Measurements from ENCODE around the gene ACKR4. TPM values are rescaled to one million over a fixed set of nuclear protein-coding genes. Genes with fewer than 3 reads are reported as not detected.

ACKR4 gene
- total RNA-seq, 1 experiment from 2014 or later: not detected

GRCh38 chr3:132615881-132616280, 18.8 kb downstream of the ACKR4 start:
- ChIA-PET CTCF (no interaction called here), POLR2A (no interaction called here)
- Histone ChIP-seq H3K4me1 (no peaks in the 10 kb centered on the region), H3K27me3 (replicated peaks; ENCODE audit: control insufficient read depth, insufficient read depth, low read length) (no peaks in the 10 kb centered on the region), H3K36me3 (ENCODE audit: control insufficient read depth, insufficient read depth, low read length) (0 out of 2 replicates have a peak, but pooled peaks cover 2% of the 10 kb centered on the region), H3K4me3 (ENCODE audit: low read depth, low read length) (no peak overlapping the region), H3K9me3 (no peaks in the 10 kb centered on the region)
- Mint-ChIP-seq H3K27me3 (ENCODE audit: insufficient read depth, unreplicated experiment) (no peaks in the 10 kb centered on the region), H3K4me1 (ENCODE audit: low read depth, unreplicated experiment) (no peaks in the 10 kb centered on the region), H3K4me3 (ENCODE audit: unreplicated experiment) (no peak overlapping the region), H3K27ac (ENCODE audit: unreplicated experiment) (no peak overlapping the region), H3K9me3 (ENCODE audit: unreplicated experiment) (peaks cover 10% of the 10 kb centered on the region), H3K36me3 (ENCODE audit: insufficient read depth, unreplicated experiment) (peaks cover 9% of the 10 kb centered on the region)
- TF ChIP-seq, protein P1, sequence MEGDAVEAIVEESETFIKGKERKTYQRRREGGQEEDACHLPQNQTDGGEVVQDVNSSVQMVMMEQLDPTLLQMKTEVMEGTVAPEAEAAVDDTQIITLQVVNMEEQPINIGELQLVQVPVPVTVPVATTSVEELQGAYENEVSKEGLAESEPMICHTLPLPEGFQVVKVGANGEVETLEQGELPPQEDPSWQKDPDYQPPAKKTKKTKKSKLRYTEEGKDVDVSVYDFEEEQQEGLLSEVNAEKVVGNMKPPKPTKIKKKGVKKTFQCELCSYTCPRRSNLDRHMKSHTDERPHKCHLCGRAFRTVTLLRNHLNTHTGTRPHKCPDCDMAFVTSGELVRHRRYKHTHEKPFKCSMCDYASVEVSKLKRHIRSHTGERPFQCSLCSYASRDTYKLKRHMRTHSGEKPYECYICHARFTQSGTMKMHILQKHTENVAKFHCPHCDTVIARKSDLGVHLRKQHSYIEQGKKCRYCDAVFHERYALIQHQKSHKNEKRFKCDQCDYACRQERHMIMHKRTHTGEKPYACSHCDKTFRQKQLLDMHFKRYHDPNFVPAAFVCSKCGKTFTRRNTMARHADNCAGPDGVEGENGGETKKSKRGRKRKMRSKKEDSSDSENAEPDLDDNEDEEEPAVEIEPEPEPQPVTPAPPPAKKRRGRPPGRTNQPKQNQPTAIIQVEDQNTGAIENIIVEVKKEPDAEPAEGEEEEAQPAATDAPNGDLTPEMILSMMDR (IDR thresholded peaks at IDR 0.05; ENCODE audit: insufficient read depth in 1 of 2, low read depth in 1 of 2, low read length in 1 of 2, severe bottlenecking in 1 of 2, unreplicated experiment in 1 of 2): no peak
- intact Hi-C loops (cut with micrococcal nuclease; ENCODE audit: unreplicated experiment): no loop called here
- no TSS peak for BruUV-seq (replicated peaks)
- no peak for DNase-seq

- no peak overlapping the region for H3K27ac Mint-ChIP-seq (ENCODE audit: unreplicated experiment)
- H3K4me1 ChIP-seq: no peaks in the 10 kb centered on the region
- no peaks in the 10 kb centered on the region for H3K4me1 Mint-ChIP-seq (ENCODE audit: low read depth, unreplicated experiment)
- H3K9me3 ChIP-seq: no peaks in the 10 kb centered on the region
- no peak overlapping the region for H3K4me3 ChIP-seq (ENCODE audit: low read depth, low read length)
- intact Hi-C loops (cut with micrococcal nuclease; ENCODE audit: unreplicated experiment): no loop called here
- H3K27me3 Mint-ChIP-seq (ENCODE audit: insufficient read depth, unreplicated experiment): no peaks in the 10 kb centered on the region
- CTCF ChIA-PET: no interaction called here
- H3K27me3 ChIP-seq (replicated peaks; ENCODE audit: control insufficient read depth, insufficient read depth, low read length): no peaks in the 10 kb centered on the region
- DNase-seq: no peak
- peaks cover 9% of the 10 kb centered on the region for H3K36me3 Mint-ChIP-seq (ENCODE audit: insufficient read depth, unreplicated experiment)
- no peak overlapping the region for H3K4me3 Mint-ChIP-seq (ENCODE audit: unreplicated experiment)
- H3K9me3 Mint-ChIP-seq (ENCODE audit: unreplicated experiment): peaks cover 10% of the 10 kb centered on the region
- BruUV-seq (replicated peaks): no TSS peak
- TF ChIP-seq, protein P1 (IDR thresholded peaks at IDR 0.05; ENCODE audit: insufficient read depth in 1 of 2, low read depth in 1 of 2, low read length in 1 of 2, severe bottlenecking in 1 of 2, unreplicated experiment in 1 of 2): no peak
- H3K36me3 ChIP-seq (ENCODE audit: control insufficient read depth, insufficient read depth, low read length): 0 out of 2 replicates have a peak, but pooled peaks cover 2% of the 10 kb centered on the region
- POLR2A ChIA-PET: no interaction called here
These were observed 19.7 kb downstream of the ACKR4 start for GRCh38 chr3:132616780-132617179.

DNA sequence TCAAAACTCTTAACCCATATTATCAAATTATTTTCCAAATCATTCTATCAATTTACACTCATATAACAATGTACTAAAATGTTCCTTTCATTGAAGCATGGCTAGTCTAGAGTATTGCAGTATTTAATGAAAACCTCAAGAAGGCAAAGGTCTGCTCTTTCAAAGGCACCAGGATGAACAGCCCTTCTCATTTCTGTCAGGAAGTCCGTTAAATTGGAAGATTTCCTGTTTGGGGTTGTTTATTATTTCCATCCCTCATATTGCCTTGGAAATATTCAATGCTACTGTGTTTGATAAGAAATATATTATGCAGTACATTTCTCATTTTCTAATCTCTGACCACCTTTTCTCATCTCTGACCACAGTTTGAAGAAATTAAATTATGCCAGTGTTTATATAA, 25.1 kb downstream of the ACKR4 start:
- no peaks in the 10 kb centered on the region for H3K4me1 ChIP-seq
- no peaks in the 10 kb centered on the region for H3K36me3 ChIP-seq (ENCODE audit: control insufficient read depth, insufficient read depth, low read length)
- H3K9me3 ChIP-seq: no peaks in the 10 kb centered on the region
- ChIA-PET POLR2A (no interaction called here), CTCF (no interaction called here)
- no peak for DNase-seq
- no peaks in the 10 kb centered on the region for H3K4me1 Mint-ChIP-seq (ENCODE audit: low read depth, unreplicated experiment)
- BruUV-seq (replicated peaks): no TSS peak
- no peak overlapping the region for H3K4me3 ChIP-seq (ENCODE audit: low read depth, low read length)
- H3K27ac Mint-ChIP-seq (ENCODE audit: unreplicated experiment): no peak overlapping the region
- intact Hi-C loops (cut with micrococcal nuclease; ENCODE audit: unreplicated experiment): no loop called here
- no peaks in the 10 kb centered on the region for H3K27me3 ChIP-seq (replicated peaks; ENCODE audit: control insufficient read depth, insufficient read depth, low read length)
- H3K9me3 Mint-ChIP-seq (ENCODE audit: unreplicated experiment): no peaks in the 10 kb centered on the region
- H3K27me3 Mint-ChIP-seq (ENCODE audit: insufficient read depth, unreplicated experiment): no peaks in the 10 kb centered on the region
- H3K36me3 Mint-ChIP-seq (ENCODE audit: insufficient read depth, unreplicated experiment): no peaks in the 10 kb centered on the region
- H3K4me3 Mint-ChIP-seq (ENCODE audit: unreplicated experiment): no peak overlapping the region
- TF ChIP-seq, protein P1 (IDR thresholded peaks at IDR 0.05; ENCODE audit: insufficient read depth in 1 of 2, low read depth in 1 of 2, low read length in 1 of 2, severe bottlenecking in 1 of 2, unreplicated experiment in 1 of 2): no peak
